ENCODE results near the gene GLRA3.
"Not testable (repeated sequence)": the region's sequence is repeated elsewhere in the genome, so short reads cannot be mapped to it uniquely, and the experiment has no call there.

Gene GLRA3

DNA sequence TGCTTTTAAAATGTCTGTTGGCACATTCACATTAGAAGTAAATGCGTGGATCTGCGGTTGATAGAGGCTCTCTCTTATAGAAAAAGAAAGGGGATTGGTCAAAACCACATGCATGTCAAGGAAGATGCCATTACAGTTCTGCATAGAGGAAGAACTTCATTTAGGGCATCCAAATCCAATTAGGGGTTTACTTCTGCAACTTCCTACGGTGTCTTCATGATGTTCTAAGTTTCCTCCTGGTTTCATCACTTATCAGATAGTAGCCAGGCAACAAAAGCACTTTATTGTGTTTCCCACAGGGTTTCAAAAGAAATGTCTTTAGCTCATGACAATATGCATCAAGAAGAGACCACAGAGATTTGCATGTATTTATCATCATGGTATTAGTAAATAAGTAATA lies 170.8 kb downstream of the GLRA3 start:
- no peak for DNase-seq (ENCODE audit: low read depth)

DNA sequence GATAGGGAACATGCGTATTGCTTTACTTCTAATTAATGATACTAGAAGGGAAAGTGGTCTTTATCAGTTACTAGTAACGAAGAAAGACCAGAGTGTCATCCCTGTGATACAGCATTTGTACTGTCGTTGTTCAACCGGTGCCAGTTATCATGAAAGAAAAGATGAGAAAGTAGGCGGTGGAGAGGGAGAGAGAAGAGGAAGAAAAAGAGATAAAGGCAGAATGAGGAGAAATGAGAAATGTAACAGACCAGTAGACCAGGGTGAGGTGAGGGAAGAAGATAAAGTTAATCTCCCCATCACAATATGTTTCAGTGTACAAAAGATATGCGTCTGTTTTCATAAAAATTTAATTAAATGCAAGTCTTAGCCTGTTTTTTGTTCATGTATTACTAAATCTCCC lies 171.6 kb downstream of the GLRA3 start:
- DNase-seq (ENCODE audit: low read depth) = no peak

DNA sequence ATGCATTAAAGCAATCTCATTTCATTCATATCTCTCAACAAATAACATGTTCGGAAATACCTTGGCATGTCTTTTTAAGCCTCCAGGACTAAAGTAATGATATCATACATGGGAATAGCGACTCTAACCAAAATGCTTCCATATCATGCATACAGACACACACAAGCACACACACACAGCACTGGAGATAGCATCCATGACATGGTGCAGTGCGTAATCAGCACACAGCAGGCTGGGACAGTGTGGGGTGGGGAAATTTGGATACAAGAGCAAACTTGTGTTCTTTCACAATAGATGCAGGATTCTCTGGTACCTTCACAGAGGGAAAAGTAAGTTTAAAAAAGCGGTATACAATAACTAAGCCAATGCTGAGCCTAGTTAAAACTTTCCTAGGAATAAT lies 174.4 kb downstream of the GLRA3 start:
- DNase-seq (ENCODE audit: low read depth) = no peak

DNA sequence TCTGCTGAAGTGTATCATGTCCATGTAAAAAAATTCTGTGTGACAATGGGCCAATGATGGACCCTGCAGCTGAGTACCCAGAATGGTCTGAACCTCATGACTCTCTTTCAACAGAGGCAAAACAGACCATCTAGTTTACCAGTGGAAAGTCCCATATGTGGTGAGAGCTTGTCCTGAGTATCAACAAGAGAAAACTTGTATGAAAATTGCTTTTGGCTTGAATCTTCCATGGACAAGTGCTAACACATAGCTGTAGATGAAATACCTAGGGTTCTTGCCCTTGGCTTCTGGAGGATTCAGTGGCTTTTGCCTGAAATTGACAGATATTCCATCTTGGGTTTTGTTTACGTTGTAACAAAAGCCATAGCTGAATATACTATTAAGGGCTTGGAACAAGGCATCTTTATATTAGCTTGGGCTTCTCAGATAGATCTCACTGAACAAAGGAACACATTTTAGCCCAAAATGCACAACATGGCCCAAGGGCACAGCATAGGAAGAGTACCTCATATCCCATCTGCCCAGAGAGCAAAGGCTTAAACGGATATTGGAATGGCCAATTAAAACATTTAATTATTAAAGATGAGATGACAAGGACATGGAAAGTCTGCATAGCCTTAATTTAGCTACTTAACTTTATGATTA lies 178.2 kb downstream of the GLRA3 start:
- no peak for DNase-seq (ENCODE audit: low read depth)

DNA sequence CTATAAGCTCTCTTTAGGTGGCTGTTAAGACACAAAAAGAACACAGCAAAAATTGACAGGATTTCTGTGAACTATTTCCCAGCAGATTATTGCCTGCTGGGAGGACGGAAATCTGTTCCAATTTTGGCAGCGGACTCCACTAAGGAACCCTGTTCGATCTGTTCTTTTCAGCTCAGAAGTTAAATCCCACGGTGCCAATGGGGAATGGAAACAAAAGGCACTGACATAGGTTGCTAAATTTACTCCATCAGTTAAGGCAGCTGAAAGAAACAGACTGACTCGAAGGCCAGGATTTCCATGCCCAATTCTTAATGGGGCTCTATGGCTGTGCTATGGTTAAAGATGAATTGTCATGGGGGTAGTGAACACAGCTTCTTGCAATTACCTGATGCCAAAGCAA lies 180.2 kb downstream of the GLRA3 start:
- DNase-seq (ENCODE audit: low read depth) = no peak

DNA sequence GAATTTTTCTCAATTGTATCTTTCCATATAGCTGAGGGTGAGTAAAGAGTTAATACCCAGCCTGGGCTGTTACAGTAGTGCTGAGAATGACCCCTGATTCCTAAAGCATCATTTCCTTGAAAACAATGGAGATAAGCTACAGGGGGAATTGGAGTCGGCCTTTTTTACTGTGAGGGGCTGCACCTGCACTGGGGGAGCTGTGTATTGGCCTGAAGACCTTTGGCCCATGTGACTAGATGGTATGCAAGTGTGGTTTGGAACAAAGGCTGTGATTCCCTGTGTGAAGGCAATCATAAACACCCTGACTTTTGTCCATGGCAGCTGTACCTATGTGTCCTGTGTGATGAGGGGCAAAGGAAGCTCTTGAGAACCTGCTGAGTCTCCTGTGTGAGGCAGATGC lies 182.7 kb downstream of the GLRA3 start:
- DNase-seq (ENCODE audit: low read depth) = no peak

DNA sequence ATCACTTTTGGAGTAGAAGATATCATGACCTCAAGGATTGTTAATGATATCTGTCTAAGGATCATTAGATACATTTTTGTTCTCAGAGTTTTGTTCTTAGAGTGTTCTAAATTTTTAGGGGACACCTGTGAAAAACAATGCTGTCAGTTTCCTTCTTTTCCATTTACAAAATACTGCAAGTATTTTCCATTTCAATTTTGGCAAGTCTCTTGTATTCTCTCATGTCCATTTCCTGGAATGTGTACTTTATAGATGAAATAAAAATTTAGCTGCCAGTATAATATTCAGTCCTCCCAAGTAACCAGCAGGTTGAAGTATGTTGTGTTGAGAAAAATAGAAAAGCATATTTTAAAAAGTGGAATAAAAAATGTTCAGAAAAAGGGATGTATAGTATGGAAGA lies 188.9 kb downstream of the GLRA3 start:
- no peak for DNase-seq (ENCODE audit: low read depth)

DNA sequence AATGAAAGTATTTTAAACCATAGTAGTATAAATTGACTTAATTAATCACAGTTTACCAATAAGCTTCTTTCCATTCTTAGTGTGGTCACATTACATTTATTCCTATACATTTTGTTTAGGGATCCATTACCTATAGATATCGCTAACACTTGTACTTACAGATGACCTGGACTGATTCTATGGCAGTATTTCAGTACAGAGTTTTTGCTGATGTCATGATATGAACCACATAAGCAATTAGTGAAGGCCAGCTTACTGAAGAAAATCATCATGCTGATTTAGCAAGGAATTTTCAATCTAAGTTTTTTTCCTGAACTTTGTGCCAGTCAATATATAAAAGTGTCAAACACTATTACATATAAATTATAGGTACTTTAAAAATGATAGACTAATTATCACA lies 193.3 kb downstream of the GLRA3 start:
- DNase-seq (ENCODE audit: low read depth) = no peak

DNA sequence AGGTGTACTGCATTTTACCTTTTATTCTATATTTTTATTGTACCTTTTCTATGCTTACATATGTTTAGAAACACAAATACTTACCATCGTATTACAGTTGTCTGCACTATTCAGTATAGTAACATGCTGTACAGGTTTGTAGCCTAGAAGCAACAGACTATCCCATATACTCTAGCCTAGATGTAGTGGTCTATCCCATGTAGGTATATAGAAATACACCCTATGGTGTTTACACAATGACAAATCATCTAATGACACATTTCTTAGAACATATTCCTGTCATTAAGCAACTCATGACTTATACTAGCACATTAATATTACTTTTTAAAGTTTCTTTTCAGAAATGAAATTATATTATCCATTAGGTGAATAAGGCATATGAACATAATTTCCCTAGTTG lies 195.6 kb downstream of the GLRA3 start:
- no peak for DNase-seq (ENCODE audit: low read depth)

DNA sequence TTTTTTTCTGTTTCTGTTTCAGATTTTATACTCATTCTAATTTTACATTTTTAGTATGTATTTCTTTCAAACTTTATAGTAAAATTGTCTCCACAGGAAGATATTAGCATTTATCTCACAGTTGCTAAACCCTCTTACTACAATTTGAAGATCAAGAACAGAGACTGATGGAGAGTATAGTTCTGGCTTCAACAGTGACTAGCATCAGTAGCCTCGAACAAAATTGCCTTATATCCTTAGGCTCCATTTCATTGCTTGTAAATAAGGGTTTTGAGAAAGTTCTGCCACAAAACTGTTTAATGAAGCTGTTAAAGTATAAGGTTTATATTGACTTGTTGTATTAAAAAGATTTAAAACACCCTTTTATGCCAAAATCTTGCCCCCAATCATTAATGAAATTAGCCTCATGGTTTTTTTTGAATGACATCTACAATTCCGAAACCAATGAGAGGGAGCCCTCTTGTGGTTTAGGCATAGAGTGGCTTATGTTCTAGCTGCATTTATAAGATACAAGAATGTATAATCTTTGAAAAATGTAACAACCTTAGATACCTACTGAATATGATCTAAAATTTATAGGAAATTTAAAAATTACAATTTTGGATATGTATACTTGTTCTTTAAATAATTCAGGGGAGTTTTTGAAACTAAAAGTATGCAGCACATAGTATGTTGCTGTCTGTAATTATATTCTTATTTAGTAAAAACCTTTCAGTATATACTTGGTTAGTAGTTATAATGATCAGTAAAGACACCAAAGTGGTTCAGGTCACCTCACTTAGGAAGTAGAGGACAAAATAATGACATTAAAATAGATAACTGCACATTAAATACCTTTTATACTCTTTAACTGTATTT lies 196.9 kb downstream of the GLRA3 start:
- DNase-seq (ENCODE audit: low read depth) = no peak

DNA sequence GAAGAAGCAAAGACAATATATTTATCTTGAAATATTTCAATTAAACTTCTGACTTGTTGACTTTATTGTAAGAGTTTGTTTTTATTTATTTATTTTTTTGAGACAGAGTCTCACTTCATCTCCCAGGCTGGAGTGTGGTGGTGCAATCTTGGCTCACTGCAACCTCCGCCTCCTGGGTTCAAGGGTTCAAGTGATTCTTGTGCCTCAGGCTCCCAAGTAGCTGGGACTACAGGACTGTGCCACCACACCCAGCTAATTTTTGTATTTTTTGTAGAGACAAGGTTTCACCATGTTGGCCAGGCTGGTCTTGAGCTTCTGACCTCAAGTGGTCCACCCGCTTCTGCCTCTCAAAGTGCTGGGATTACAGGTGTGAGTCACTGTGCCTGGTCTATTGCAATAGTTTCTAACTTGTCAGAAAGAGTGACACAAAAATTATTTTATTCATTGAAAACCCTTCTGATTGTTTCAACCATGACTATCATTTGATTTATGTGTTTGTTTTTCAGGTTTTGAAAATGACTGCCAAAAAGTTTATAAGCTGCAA lies 199.1 kb downstream of the GLRA3 start:
- not testable (repeated sequence) for DNase-seq (ENCODE audit: low read depth)

DNA sequence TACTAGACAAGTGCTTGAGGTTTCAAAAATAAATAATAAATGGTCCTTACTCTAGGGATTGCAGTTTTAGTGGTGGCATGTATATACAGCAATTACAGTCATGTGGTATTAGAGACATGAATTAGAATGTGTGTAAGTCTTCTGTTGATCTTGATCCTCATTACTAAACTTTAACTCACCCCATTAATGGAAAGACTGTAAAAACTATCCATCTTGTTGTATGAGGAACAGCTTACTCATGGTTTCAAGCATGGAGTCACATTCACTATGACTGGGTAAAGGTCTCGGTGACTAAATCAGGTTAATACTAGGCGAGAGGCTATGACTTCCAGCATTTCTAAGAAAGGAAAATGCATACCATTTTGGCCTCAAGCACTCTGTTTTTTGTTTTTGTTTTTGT lies 199.8 kb downstream of the GLRA3 start:
- DNase-seq (ENCODE audit: low read depth) = no peak

DNA sequence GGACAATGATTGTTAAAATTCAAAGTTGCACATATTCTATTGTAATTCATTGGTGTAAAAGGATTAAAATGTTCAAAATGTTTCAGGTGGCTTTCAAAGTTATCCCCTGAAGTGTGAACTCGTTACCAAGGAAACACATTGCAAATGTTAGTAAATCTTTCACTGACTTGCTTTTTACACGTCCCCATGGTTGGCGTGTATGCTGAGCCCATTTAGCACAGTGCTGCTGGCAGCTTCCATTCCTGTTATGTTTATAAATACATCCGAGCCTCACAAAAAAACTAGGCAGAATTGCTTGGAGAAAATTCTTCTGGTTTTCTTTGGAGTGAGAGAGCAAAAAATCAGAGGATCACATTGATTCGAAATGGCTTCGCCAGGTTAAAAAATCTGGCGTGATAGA lies 200.9 kb downstream of the GLRA3 start:
- no peak for DNase-seq (ENCODE audit: low read depth)

DNA sequence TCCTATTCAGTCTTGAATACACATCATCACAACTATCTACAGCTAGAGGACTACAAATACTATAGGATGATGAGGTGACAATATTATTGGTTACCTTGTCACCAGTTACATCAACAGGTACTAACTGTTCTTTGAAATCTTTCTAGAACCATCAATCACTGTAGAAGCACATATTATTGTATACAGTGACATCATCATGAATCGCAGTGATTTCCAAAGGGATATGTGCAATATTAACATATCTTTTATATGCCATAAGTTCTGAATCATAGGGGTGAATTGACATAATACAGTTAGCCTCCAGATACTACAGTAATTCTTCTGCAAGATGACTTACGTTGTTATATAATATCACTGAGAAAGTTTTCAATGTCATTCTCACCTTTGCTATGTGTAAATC lies 201.6 kb downstream of the GLRA3 start:
- no peak for DNase-seq (ENCODE audit: low read depth)

DNA sequence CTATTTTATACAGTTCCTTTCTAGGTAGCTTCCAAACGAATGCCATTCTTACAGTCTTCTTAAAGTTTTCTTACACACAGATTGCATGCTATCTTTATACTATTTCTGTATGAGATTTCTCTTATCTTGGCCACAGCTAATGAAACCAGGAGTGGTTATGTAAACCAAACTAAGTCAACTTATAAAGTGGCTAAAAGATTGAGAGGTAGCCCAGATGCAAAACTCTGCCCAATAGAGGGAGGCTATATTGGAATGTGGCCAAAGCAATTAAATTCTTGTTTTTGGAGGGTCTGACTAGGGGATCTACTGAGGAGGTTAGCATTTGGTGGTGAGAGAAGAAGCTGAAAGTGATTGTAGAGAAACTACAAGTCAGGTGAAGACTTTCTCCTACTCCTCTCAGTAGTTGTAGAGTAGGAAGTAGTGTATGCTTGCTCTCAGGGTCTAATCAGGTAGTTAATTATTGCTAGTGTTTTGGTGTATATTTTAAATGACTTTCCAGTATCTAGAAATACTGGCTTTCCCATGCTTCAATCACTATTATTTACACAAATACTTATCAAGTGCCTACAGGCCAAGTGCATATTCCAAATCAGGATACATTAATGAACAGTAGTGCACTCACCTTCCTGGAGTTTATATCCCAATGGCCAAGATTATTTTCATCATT lies 202.6 kb downstream of the GLRA3 start:
- DNase-seq (ENCODE audit: low read depth) = no peak

DNA sequence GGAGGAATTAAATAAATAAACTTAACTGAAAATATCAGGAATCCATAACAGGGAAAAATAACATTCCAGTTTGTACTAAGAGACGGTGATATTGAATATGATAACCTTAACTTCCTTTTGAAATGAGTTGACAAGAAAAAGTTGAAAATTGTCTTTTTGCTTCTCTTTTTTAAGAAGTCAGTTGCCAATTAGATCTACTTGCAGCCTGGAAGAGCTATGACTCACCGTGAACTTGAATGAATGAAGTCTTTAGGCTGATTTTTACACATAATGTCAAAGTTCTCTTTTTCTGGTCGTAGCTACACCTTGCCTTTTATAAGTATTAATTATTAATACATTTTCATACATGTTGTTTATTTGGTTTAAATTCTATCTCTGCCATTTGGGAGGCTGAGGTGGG lies 212.4 kb downstream of the GLRA3 start:
- DNase-seq (ENCODE audit: low read depth) = no peak

DNA sequence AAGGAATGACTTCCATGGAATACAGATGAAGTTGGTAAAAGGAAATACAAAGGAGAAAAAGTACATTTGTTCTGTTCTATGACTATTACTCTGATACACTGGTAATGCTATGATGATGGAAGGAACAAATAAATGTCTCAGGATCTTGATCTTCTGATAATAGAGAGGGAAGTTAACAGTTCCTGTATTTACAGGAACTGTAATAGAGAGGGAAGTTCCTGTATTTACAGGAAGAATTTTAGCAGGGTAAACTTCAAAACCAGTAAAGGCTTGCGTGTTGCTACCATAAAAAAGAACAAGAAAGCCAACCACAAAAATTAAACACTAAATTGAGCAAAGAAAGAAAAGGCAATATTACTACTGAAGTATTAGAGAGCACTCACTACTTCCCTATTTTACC lies 215.1 kb downstream of the GLRA3 start:
- no peak for DNase-seq (ENCODE audit: low read depth)

DNA sequence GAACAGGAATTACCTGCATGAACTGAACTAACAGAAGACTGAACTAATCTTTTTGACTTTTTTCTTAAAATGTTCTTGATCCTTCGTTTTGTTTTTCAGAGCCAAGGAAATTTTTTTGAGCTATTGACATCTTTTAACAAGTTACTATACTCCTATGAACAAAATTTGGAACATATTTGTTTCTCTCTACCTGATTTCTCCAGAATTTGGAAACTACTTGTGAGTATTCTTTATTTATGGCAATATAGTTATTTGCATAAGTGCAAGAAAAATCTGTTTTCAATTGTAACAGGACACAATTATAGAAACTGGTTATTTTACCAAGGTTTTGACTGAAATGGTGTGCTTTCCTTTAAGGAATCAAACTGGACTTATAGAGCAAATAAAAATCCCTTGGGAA lies 217.3 kb downstream of the GLRA3 start:
- no peak for DNase-seq (ENCODE audit: low read depth)

DNA sequence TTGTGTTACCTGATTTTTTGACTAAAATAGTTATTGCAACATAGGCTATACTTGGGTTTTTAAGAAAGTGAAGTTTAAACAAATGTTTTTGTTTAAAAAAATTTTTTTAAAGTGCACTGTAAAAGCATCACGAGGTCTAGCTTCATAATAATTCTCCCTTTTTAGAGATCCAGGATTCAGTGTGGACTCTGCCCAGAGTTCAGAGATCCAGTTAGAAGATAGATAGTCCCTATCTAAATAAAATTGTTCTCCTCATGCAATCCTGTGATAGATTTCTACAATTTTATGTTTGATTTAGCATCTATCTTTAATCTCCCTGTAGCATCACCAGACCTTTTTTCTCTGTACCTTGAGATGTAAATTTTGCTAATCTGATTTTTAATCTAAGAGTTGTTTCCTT lies 221.3 kb downstream of the GLRA3 start:
- DNase-seq (ENCODE audit: low read depth) = no peak

DNA sequence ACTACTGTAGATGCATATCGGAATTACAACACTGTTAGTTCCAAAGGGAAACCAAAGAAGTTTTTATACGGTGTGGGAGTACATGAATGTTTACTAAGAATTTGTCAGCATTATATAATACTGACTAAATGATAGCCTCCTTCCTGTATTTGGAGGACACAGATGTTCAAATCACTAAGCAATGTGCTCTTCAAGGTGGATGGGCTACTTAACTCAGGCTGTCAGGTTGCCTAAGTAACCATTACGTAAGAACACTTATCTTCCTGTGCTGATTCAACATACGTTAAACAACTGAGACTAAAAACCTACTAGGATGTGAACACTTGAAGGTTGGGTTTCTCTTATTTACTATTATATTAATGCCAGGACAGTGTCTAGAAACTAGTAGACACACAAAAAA lies 224.8 kb downstream of the GLRA3 start:
- DNase-seq (ENCODE audit: low read depth) = no peak

DNA sequence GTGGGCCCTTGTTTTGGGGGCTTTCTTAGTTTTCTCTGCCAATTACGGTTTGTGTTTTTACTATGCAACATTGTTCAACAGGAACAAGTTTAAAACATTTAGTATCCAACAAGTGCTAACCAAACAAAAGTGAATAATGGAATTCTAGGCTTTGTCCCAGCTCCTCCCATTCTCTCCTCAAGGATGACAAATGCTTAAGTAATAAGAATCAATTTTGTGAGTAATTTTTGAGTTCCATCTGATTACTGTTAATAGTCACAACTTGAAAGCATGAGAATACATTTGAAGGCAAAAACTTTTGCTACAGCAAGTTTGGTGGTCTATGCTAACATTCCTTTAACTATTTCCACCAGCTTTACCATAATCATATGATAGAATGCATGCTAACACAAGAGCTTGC lies 228.7 kb downstream of the GLRA3 start:
- no peak for DNase-seq (ENCODE audit: low read depth)

DNA sequence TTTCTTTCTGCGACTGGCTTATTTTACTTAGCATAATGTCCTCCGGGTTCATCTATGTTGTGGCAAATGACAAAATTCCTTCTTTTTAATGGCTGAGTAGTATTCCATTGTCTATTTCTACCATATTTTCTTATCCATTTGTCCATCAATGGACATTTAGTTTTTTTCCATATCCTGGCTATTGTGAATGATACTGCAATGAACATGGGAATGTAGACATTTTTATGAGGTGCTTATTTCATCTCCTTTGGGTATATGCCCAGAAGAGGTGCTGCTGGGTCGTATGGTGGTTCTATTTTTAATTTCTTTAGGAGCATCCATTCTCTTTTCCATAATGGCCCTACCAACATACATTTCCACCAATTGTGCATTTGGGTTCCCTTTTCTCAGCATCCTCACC lies 230.2 kb downstream of the GLRA3 start:
- no peak for DNase-seq (ENCODE audit: low read depth)

DNA sequence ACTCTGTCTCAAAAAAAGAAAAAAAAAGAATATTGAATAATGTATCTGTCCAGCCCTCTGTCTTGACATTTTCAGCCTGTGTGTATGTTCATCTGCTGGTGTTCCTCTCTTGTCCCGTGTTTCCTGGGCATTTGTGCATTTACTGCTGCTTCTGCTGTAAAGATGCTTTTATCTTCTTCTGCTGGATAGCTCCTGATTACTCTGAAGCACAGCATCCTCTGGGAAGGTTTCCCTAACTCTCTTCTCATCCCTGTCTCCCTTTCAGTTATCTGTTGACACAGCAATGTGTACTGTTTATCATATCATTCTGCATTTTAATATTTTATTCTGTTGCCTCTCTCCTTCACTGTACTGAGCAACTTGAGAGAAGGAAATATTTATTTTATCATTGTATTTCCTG lies 232.5 kb downstream of the GLRA3 start:
- no peak for DNase-seq (ENCODE audit: low read depth)

Data from HS-27A (cell line).